Stimulated activated CD4-positive, alpha-beta T cell treated with anti-CD3 and anti-CD28 coated beads, Interleukin-1b, Interleukin-23, amount 100 ng/mL, for 48 hours (primary cell): ENCODE data around the gene TOP2B.
A peak's percentile ranks its signal among the peaks of the same experiment; 100 is the strongest.

ENCODE experiments used
- DNase-seq: peaks from one replicate; pipeline ENCODE4 v3.0.0-alpha.2; 2020

Gene TOP2B, protein sequence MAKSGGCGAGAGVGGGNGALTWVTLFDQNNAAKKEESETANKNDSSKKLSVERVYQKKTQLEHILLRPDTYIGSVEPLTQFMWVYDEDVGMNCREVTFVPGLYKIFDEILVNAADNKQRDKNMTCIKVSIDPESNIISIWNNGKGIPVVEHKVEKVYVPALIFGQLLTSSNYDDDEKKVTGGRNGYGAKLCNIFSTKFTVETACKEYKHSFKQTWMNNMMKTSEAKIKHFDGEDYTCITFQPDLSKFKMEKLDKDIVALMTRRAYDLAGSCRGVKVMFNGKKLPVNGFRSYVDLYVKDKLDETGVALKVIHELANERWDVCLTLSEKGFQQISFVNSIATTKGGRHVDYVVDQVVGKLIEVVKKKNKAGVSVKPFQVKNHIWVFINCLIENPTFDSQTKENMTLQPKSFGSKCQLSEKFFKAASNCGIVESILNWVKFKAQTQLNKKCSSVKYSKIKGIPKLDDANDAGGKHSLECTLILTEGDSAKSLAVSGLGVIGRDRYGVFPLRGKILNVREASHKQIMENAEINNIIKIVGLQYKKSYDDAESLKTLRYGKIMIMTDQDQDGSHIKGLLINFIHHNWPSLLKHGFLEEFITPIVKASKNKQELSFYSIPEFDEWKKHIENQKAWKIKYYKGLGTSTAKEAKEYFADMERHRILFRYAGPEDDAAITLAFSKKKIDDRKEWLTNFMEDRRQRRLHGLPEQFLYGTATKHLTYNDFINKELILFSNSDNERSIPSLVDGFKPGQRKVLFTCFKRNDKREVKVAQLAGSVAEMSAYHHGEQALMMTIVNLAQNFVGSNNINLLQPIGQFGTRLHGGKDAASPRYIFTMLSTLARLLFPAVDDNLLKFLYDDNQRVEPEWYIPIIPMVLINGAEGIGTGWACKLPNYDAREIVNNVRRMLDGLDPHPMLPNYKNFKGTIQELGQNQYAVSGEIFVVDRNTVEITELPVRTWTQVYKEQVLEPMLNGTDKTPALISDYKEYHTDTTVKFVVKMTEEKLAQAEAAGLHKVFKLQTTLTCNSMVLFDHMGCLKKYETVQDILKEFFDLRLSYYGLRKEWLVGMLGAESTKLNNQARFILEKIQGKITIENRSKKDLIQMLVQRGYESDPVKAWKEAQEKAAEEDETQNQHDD (N-terminal part only)

DNA sequence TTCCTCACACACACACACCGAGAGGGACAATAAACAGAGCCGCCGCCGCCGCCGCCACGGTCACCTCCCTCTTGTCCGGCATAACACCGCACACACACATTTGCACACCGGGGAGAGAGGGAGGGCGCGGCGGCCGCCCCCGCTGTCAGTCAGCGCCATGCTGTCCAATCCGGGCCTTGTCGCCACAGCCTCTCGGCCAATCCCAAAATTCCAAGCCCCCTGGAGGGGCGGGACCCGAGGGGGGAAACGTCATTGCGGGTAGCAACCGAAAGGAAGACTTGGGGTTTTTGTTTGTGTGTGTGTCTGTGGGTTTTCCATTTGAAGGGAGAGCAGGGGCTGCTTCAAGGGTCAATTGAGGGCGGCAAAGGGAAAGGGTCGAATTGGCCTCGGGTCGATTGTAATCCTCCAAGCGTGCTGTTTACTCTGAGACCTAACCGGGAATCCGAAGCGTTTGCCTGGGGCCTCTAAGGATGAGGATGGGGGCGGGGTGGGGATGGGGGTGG lies at the start of gene TOP2B:
Gene TOP2B, minus strand, starts transcription at position 96 of the 503 bp plus-strand sequence. CDS start 610 bp downstream, outside the sequence.
- DNase-seq = peak; percentile 95

DNA sequence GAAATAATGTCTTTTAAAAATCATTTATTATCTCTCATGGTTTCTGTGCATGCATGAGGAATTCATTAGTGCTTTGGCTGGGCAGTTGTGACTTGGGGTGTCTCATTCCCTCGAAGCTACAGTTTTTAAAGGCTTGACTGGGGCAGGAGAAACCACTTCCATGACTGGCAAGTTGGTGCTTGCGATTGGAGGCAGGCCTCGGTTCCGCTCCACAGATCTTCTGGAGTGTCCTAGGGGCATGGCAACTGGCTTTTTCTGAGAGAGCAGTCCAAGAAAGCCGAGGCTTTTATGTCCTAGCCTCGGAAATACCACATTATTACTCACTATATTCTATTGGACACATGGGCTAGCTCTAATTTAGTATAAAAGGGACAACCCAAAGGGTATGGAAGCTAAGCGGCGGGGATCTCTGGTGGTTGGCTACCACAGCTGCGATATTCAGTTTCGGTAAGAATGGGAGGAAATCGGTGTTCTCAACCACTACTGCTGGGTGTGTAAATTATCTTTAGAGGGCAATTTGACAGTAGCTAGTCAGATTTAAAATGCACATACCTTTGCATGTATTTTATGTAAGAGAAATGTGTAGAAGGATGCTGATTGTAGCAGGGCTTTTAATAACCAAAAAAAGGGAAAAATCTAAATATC lies 48.8 kb upstream of the TOP2B start:
- DNase-seq = no peak

DNA sequence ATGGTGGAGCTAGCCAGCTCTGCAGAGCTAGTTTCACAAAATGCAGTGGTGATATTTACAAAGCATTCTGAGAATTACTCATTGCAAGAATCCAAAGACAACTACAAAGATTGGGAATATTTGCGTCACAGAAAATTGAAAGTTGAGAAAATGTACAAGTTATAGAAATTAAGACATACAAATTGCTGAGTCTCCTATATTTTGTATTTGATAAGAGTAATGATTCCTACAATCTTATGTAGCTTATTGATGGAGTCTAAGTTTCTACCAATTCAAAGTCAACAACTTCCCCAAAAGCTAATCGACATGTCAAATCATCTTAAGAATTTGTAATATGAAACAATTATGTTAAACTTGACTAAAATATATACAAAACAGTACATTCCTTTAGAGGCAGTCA lies 46.4 kb upstream of the TOP2B start:
- DNase-seq = no peak

DNA sequence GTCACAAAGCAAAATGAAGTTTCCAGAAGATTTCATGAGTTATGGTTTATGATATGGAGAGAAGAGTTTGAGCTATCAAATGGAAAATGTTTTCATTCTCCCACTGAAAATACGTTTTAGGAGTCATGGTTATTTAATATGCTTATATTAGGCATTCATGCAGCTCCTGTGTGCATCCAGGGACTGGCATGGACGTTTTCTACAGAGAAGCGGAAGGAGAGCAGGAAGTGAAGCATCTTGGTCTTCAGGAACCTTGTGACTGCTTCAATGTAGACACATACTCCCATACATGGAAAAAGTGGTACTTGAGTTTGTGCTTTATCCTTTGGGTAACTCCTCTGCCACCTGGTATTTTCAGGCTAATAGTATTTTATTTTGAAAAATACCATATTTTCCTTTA lies 43.3 kb upstream of the TOP2B start:
- no peak for DNase-seq

DNA sequence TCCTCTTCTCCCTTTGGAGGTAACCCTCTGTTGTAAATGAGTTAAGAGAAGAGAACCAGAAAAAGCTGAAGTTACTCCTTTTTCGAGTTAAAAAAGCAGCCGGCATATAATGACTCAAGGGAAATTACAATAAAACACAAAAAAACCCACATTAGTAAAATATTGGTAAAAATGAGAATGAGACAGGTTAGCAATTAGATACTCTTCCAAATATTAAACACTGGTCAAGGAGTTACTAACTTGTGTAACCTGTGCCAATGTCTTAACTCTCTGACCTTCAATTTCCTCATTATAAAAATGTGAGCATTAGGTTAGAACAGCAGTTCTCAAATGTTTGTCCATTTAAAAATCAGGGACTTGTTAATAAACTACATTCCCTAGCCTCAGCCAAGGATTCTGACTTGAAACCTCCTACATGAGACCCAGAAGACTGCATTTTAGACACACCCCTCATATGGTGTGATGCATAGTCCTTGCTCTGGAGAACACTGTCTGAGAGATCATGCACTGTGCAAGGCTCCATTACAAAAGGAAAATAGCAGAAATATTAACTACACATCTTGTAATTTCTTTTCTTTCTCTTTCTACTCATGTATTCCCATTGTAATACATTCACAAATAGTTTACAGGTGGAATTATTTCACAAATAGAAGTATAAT lies 42.7 kb upstream of the TOP2B start:
- DNase-seq = no peak

DNA sequence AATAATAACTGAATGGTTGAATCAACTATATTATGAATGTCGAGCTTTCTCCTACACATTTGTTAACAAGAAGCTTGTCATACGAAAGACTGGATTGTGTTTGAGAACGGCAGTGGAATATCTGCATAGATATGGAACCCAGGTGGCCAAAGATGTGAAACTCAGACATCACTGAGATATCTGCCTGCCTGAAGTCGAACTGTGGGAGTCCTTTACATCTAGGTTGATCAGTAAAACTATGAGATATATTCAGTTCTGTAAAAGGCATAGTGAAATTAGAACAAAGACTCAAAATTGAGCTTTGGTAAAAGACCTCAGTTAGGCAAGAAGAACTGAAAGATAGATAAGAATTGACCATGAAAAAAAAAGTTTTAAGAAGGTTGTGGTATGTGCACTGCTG lies 41.5 kb upstream of the TOP2B start:
- no peak for DNase-seq

DNA sequence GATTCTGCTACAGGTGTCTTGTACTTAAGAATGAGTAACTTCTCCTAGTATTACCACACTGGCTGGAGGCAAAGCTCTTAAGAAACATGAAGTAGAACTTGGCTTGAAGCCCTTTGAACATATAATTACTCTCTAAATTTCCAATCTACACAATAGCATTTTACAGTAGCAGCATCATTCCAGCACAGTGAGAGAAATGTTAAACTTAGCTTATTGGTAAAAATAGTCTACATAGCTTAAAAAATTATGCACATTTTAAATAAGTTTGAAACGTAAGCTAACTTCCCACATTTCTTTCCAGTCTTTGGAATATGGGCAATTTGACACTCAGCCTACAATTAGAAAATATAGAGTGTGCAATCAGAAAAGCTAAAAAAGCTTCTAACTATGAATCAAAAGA lies 32.8 kb upstream of the TOP2B start:
- no peak for DNase-seq

DNA sequence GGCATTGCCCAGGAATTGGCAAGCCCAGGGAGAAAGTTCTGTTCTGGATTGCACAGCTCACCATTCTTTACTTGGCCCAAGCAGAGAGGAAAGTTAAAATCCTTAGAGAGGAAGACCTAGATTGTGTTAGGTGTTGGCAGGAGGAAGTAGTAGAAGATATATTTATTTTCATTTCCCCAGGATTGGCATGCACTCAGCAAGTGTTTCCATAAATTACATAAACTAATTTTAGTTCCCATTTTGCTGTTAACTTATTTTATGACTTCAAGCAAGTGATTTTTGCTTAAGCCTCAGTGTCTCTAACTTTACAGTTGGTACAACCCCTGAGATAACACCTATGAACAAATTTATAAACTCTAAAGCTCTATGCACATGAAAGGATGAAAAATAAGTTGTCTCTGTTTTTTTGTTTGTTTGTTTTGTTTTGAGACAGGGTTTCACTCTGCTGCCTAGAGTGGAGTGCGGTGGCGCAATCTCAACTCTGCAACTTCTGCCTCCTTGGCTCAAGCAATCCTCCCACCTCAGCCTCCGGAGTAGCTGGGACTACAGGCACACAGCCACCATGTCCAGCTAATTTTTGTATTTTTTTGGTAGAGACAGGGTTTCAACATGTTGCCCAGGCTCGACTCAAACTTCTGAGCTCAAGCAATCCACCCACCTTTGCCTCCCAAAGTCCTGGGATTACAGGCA lies 31.2 kb upstream of the TOP2B start:
- DNase-seq = no peak

DNA sequence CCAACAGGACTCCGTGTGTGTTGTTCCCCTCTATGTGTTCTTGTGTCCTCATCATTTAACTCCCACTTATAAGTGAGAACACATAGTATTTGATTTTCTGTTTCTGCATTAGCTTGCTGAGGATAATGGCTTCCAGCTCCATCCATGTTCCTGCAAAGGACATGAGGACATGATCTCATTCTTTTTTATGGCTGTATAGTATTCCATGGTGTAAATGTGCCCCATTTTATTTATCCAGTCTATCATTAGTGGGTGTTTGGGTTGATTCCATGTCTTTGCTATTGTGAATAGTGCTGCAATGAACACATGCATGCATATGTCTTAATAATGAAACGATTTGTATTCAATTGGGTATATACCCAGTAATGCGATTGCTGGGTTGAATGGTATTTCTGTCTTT lies 28.5 kb upstream of the TOP2B start:
- DNase-seq = no peak

DNA sequence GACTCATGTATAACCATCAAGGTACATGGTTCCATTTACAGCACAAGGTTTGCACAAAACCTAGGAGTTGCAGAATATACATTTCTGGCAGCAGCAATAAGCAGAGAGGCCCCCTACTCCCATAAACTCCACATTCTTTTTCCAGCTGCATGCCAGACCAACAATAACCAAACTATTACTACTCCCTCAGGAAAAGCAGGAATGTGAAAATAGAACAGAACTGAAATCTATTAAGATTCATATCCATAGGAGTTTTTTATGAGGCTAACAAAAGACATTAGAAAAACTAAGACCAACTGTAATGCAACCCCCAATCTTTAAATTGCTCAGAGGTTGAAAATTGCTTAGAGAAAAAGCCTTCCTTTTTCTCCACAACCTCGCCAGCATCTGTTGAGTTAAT lies 27.6 kb upstream of the TOP2B start:
- DNase-seq = no peak

DNA sequence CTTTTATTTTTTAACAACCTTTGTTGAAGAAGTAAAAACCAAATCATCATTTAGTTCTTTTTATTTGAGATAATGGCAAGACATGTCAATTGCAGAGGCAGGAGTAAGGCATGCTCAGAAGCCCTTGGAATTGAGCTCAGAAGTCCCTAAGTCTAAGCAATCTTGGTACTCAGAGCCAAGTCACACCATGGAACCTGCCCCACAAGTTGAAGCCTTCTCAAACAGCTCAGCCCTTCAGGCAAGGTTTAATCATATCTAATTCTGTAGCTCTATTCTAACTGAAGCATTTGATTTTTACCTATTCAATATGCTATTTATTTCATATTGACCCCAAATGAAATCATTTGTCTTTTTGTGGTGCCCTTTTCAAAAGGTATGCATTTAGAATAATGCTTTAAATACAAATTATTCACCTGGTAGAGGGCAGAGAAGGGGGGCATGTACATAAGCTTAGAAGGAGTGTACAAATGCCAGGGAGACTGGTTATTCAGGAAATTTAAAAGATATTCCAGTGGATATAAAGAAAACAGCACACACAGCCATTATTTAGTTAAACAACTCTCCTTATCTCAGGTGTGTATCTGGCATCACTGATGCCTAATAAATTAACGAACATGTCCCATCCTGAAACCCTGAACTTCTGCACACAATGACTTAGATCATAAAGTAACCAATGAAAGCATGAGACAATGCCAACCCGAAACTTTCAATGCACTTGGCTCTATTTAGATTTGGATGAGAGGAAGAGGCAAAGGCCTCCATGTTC lies 26.2 kb upstream of the TOP2B start:
- no peak for DNase-seq

DNA sequence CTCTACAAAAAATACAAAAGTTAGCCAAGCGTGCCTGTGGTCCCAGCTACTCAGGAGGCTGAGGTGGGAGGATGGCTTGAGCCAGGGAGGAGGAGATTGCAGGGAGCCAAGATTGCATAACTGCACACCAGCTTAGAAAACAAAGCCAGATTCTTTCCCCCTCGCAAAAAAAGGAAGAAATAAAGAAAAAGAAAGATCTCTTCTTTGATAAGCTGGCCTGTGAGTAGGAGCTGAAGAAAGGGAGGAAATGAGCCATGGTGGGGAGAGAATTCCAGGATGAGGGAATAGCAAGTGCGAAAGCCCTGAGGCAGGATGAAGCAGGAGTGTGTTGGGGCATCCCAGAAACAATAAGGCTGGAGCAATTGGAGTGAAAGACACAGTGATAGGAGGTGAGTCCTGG lies 24.5 kb upstream of the TOP2B start:
- no peak for DNase-seq

DNA sequence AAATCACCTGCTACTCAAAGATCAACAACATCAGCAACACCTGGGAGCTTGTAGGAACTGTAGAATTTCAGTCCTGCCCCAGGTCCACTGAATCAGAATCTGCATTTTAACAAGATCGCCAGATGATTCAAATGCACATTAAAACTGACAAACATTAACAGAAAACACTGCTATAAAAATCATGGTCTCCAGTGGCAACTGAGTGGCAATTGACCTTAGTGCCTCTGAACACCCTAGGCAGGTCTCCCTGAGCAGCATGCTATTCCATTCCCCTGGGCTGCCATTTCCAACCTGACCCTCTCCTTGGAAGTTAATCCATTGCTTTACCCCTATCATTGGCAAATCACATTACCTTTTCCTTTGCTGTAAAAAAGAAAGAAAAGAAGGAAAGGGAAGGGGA lies 23.0 kb upstream of the TOP2B start:
- DNase-seq = no peak

DNA sequence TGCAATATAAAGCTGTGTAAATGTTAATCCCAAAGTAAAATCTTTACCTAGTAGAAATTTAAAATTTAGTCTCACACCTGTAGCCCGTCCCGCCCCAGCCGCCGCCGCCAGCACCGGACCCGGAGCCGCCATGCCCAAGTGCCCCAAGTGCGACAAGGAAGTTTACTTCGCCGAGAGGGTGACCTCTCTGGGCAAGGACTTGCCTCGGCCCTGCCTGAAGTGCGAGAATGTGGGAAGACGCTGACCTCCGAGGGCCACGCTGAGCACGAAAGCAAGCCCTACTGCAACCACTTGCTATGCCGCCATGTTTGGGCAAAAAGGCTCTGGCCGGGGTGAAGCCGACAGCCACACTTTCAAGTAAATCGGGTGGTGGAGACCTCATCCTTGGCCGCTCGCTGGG lies 22.1 kb upstream of the TOP2B start:
- no peak for DNase-seq

DNA sequence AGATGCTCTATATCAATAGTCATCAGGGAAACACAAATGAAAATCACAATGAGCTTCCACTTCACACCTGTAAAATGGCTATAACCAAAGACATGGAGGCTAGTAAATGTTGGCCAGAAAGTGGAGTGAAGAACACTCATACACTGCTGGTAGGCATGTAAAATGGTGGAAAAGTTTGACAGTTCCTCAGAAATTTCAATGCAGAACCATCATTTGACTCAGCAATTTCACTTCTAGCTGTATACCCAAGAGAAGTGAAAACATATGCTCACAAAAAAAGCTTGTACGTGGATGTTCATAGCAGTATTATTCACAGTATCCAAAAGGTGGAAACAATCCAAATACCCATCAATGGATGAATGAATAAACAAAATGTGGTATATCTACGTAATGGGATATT lies 19.2 kb upstream of the TOP2B start:
- DNase-seq = no peak

DNA sequence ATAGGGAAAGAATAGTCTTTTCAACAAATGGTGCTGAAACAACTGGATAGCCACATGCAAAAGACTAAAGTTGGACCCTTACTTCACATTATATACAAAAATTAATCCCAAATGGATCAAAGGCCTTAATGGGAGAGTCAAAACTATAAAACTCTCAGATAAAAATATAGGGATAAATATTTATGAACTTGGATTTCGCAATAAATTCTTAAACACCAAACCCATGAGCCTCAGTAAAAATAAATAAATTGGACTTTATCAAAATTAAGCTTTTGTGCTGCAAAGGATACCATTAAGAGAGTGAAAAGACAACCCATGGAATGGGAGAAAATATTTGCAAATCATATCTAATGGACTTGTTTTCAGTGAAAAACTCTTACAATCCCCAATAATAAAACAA lies 18.7 kb upstream of the TOP2B start:
- DNase-seq = no peak

DNA sequence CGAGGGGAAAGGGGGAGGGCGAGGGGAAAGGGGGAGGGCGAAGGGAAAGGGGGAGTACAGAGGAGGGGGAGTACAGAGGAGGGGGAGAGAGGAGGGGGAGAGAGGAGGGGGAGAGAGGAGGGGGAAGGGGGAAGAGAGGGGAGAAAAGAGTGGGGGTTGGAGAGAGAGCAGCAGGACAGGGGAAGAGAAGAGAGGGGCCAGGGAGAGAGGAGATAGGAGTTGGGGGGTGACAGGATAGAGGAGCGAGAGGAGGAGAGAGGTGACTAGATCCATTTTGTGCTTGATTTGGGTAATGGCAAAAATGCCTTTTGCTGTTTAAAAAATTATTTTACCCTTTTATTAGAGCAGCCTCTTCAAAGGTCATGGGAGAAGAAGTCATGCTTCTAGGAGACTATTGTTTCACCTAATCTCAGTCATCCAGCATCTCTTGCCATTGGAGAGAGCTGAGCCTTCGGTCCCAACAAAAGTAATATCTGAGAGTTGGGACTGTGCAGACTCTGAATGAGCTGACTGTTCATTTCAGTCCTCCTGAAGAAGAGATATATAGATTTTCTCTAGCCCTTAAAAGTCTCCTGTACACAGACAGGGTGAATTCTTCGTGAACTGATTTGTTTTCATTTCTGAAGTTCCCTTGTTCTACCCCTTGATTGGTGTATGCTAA lies 15.1 kb upstream of the TOP2B start:
- no peak for DNase-seq

DNA sequence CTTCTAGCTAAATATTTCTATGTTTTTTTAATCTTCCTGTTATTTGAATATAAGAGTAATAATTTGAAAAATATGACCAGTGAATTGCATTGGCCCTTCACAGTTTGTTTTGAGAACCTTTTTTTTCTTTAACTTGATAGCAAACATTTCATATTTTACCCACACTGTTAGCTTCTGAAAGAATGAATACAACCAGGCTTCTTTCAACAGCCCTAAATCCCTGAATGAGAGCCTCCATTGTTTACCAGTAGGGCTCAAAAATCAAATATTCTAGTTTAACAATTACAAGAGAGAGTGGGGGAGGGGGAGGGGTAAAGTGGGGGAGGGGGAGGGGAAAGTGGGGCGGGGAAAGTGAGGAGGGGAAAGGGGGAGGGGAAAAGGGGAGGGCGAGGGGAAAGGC lies 14.5 kb upstream of the TOP2B start:
- DNase-seq = no peak

DNA sequence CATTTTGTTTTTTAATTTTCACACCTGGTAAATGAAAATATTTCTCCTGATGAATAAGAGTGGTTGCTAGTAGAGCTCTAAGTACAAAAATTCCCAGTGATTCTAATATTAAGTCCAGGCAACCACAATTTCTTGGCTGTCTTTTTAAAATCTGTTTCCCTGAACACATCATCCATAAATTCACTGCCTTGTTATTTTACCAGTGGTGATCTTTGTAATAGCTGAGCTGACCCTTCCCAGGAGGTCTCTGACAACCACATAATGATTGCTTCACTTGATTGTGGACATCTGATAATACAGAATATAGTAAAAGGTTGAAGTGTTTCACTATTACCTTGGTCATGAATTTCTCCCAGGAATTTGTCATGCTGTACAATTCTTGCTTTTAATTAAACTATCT lies 13.9 kb upstream of the TOP2B start:
- DNase-seq = no peak

DNA sequence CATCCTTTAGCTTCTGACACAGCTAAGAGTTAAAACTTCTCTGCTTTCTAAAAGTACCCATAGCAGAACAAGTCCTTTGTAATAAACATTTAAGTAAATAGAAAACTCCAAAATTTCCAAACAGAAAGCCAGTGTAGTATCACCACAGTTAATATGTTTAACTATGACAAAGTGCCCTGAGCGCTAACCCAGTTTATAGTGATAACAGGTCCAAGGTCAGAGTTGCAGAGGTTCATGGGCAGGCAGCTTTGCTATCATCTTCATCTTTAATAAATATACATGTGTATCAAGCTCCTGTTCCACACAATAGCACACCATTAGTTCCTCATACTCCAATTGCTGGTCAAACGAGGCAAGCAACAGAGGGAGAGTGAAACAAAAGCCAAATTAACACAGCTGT lies 12.4 kb upstream of the TOP2B start:
- DNase-seq = no peak
